GOT3 (cell line): ENCODE data around the gene MT1HL1.
"Not testable (repeated sequence)": the region's sequence is repeated elsewhere in the genome, so short reads cannot be mapped to it uniquely, and the experiment has no call there.

ENCODE experiments used
- DNase-seq: peaks from one replicate; lab custom pipeline; 2025; ENCODE audit warnings: mixed read lengths; lab: John Stamatoyannopoulos, UW

MT1HL1 gene

DNA sequence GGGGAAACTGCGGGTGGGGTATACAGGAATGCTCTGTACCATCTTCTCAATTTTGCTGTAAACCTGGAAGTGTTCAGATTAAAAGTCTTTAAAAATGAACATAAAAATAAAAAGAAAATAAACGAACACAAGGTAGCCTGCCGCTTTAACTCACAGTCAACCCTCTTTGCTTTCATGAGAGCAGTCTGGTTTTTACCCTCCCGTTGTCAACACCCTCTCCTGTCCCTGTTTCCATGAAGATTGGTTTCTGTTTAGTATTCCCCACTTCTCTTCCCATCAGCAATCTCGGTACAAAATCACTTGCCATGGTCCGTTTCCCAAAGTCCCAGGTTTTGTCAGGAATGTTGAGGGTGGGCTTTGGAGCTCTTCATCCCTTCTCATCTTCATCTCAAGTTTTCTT is 28.8 kb downstream of the MT1HL1 start:
- no peak for DNase-seq

DNA sequence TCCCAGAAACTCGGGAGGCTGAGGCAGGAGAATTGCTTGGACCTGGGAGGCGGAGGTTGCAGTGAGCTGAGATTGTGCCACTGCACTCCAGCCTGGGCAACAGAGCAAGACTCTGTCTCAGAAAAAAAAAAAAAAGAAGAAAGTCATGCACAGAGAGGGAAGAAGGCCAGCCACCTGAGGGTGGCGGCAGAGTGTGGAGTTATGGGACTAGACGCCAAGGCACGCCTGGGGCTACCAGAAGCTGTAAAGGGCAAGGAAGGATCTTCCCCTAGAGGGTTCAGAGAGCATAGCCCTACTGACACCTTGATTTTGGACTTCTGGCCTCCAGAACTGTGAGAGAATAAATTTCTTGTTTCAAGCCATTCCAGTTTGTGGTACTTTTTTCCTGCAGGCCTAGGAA is 30.2 kb downstream of the MT1HL1 start:
- DNase-seq, result not testable (repeated sequence)

DNA sequence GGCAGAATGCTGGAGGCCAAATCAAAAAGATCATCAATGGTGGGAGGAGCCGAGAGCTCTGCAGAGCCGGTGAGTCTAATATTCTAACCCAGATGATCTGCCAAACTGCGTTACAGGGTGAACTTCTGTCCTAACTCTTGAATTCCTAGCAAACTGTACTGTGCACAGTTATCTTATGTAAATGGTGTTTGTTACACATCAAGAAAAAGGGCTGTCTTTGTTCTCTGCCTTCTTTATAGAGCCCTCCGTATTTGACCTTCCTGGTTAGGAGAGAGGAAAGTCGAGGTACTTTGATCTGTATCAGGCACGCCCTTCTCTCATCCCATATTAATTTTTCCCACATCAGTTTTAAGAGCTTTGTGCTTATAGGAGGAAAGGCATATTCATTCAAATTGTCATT is 37.6 kb downstream of the MT1HL1 start:
- DNase-seq, result no peak

DNA sequence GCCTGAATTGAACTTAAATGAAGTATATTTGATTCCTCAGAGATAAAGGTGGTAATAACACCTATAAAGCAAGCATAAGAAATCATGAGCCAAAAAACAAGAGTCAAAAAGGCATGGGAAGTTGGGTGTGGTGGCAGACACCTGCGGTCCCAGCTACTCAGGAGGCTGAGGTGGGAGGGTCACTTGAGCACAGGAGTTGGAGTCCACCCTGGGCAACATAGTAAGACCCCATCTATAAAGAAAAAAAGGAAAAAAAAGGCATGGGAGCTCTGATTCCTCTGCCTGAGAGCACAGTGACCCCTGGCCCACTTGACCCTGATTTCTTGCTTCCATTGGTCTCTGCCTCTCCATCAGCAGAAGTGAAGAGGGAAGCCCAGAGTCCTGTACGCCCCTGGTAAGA is 40.3 kb downstream of the MT1HL1 start:
- no peak for DNase-seq

DNA sequence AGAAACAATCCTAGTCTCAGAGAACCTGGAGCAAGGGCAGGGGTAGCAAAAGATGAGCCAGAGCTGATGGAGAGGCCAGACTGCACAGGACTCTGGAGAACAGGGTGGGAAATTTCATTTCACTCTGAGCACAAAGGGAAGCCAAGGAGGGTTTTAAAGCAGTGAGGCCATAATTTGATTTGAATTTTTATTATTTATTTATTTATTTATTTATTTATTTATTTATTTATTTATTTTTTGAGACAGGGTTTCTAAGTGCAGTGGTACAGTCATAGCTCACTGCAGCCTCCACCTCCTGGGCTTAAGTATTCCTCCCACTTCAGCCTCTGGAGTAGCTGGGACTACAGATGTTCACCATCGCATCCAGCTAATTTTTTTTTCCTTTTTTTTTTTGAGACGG is 45.1 kb downstream of the MT1HL1 start:
- DNase-seq, result no peak

DNA sequence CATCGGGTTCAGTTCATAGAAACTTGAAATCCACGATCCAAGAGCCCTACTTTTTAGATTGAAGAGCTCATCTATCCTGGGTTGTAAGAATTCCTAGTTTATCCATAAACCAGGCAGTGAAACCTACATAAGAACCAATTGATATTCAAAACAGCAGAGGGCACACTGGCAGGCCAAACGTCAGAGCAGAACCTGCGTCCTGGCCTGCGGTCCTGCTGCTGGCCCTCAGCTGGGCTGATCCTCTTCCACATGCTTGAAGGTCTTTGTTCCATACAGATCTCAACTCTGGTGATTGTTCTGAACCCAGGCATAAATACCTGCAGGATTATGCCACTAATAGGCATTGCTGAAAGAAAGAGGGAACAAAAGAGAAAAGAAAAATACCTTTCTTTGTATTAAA is 47.0 kb downstream of the MT1HL1 start:
- DNase-seq, result no peak
